Neural progenitor cell (in vitro differentiated cells): ENCODE results near the gene TBCEL. TPM values are rescaled to one million over a fixed set of nuclear protein-coding genes. Genes with fewer than 3 reads are reported as not detected.

Experiments used
- DNase-seq: peaks from one replicate; pipeline ENCODE4 v3.0.0-alpha.2; 2016; ENCODE audit warnings: low spot score
- H2AFZ ChIP-seq: fragments of 200-600 bp; sonication (generic); replicated peaks from 2 replicates; pipeline ENCODE4 v1.6.1; 2016; ENCODE audit warnings: antibody characterized with exemption
- H3F3A ChIP-seq: fragments of 200-600 bp; sonication (generic); 2 replicates; pipeline ENCODE4 v1.6.1; 2016; ENCODE audit warnings: antibody characterized with exemption, low read depth
- H3K27ac ChIP-seq: fragments of 200-600 bp; sonication (generic); 2 replicates; pipeline ENCODE4 v1.5.1; 2016; ENCODE audit warnings: mild to moderate bottlenecking
- H3K27me3 ChIP-seq: fragments of 200-600 bp; sonication (generic); 2 replicates; pipeline ENCODE4 v1.6.1; 2016; ENCODE audit warnings: mild to moderate bottlenecking, moderate library complexity
- H3K36me3 ChIP-seq: fragments of 200-600 bp; sonication (generic); 2 replicates; pipeline ENCODE4 v1.5.1; 2016
- H3K4me1 ChIP-seq: fragments of 200-600 bp; sonication (generic); 2 replicates; pipeline ENCODE4 v1.6.1; 2016; ENCODE audit warnings: mixed run types
- H3K4me2 ChIP-seq: fragments of 200-600 bp; sonication (generic); 2 replicates; pipeline ENCODE4 v1.6.1; 2016
- H3K4me3 ChIP-seq: fragments of 200-600 bp; sonication (generic); 2 replicates; pipeline ENCODE4 v1.5.1; 2016
- H3K79me2 ChIP-seq: fragments of 200-600 bp; sonication (generic); 2 replicates; pipeline ENCODE4 v1.6.1; 2016; ENCODE audit warnings: low read depth
- H3K9ac ChIP-seq: fragments of 200-600 bp; sonication (generic); 2 replicates; pipeline ENCODE4 v1.6.1; 2016
- H3K9me3 ChIP-seq: fragments of 200-600 bp; sonication (generic); 2 replicates; pipeline ENCODE4 v1.5.1; 2016; ENCODE audit warnings: low read depth
- H4K20me1 ChIP-seq: fragments of 200-600 bp; sonication (generic); 2 replicates; pipeline ENCODE4 v1.6.1; 2016; ENCODE audit warnings: low read depth
- H3K27ac Mint-ChIP-seq: 3 replicates; pipeline ENCODE4 v1.8.0; 2021; ENCODE audit warnings: mixed read lengths
- H3K27me3 Mint-ChIP-seq: 2 replicates; pipeline ENCODE4 v1.8.0; 2022; ENCODE audit warnings: low read depth, mild to moderate bottlenecking, inconsistent platforms, moderate library complexity, mixed read lengths; ENCODE audit not compliant: insufficient read depth
- H3K36me3 Mint-ChIP-seq: 3 replicates; pipeline ENCODE4 v1.8.0; 2021; ENCODE audit warnings: mixed read lengths
- H3K4me1 Mint-ChIP-seq: 3 replicates; pipeline ENCODE4 v1.8.0; 2021; ENCODE audit warnings: mixed read lengths
- H3K4me3 Mint-ChIP-seq: 3 replicates; pipeline ENCODE4 v1.8.0; 2021; ENCODE audit warnings: mild to moderate bottlenecking, moderate library complexity, mixed read lengths
- H3K9me3 Mint-ChIP-seq: 3 replicates; pipeline ENCODE4 v1.8.0; 2020; ENCODE audit warnings: mixed read lengths
- CTCF ChIP-seq: fragments of 200-600 bp; sonication (generic); IDR thresholded peaks from 2 replicates; pipeline ENCODE4 v1.5.1; 2017; ENCODE audit warnings: antibody characterized with exemption, mild to moderate bottlenecking
- EZH2 ChIP-seq: fragments of 200-600 bp; sonication (generic); IDR thresholded peaks from 2 replicates; pipeline ENCODE4 v1.6.1; 2017; ENCODE audit warnings: antibody characterized with exemption, mild to moderate bottlenecking, moderate library complexity
- EZH2phosphoT487 ChIP-seq: fragments of 200-600 bp; sonication (generic); IDR thresholded peaks from 2 replicates; pipeline ENCODE4 v1.6.1; 2017; ENCODE audit warnings: antibody characterized with exemption
- total RNA-seq: library from RNA; depleted of rRNA; stranded (reverse); fragments of >200 nt; gene quantifications from 2 replicates; pipeline ENCODE4 v1.2.3, GENCODE V29; 2015; ENCODE audit warnings: low replicate concordance

TBCEL gene
- total RNA-seq, 1 donor from 2014 or later = 22.3 TPM

- DNase-seq = no peak
- Histone ChIP-seq H3K9ac (no peak overlapping the region), H3K27me3 (no peaks in the 10 kb centered on the region), H3K4me1 (no peaks in the 10 kb centered on the region), H3K4me3 (no peak overlapping the region), H4K20me1 (no peaks in the 10 kb centered on the region), H3K4me2 (no peak overlapping the region), H2AFZ (no peak overlapping the region), H3F3A (no peaks in the 10 kb centered on the region), H3K9me3 (no peaks in the 10 kb centered on the region), H3K36me3 (peaks cover 40% of the 10 kb centered on the region), H3K27ac (no peak overlapping the region), H3K79me2 (no peaks in the 10 kb centered on the region)
- Mint-ChIP-seq H3K36me3 (peaks cover 11% of the 10 kb centered on the region), H3K4me1 (no peaks in the 10 kb centered on the region), H3K4me3 (no peak overlapping the region), H3K27me3 (no peaks in the 10 kb centered on the region), H3K27ac (no peak overlapping the region), H3K9me3 (no peaks in the 10 kb centered on the region)
- no peak for TF ChIP-seq EZH2phosphoT487
- no peak for TF ChIP-seq CTCF
- TF ChIP-seq EZH2 = no peak
These were observed 34.0 kb downstream of the TBCEL start for GRCh38 chr11:121057922-121058321.

- Mint-ChIP-seq H3K36me3 (peaks cover 12% of the 10 kb centered on the region), H3K4me3 (no peak overlapping the region), H3K9me3 (no peaks in the 10 kb centered on the region), H3K27ac (no peak overlapping the region), H3K4me1 (no peaks in the 10 kb centered on the region), H3K27me3 (no peaks in the 10 kb centered on the region)
- H3K9ac ChIP-seq = no peak overlapping the region
- no peaks in the 10 kb centered on the region for H3K27me3 ChIP-seq
- no peak overlapping the region for H2AFZ ChIP-seq
- no peaks in the 10 kb centered on the region for H4K20me1 ChIP-seq
- H3K27ac ChIP-seq = no peak overlapping the region
- no peaks in the 10 kb centered on the region for H3K79me2 ChIP-seq
- TF ChIP-seq CTCF (no peak), EZH2 (no peak), EZH2phosphoT487 (no peak)
- H3K4me3 ChIP-seq = no peak overlapping the region
- no peaks in the 10 kb centered on the region for H3F3A ChIP-seq
- peaks cover 29% of the 10 kb centered on the region for H3K36me3 ChIP-seq
- no peaks in the 10 kb centered on the region for H3K4me1 ChIP-seq
- H3K4me2 ChIP-seq = no peak overlapping the region
- no peaks in the 10 kb centered on the region for H3K9me3 ChIP-seq
- no peak for DNase-seq
These were observed 35.0 kb downstream of the TBCEL start for GRCh38 chr11:121058941-121059340.

- no peak overlapping the region for H2AFZ ChIP-seq
- no peaks in the 10 kb centered on the region for H4K20me1 ChIP-seq
- TF ChIP-seq EZH2 (no peak), EZH2phosphoT487 (no peak), CTCF (no peak)
- H3K27me3 ChIP-seq = no peaks in the 10 kb centered on the region
- no peak overlapping the region for H3K27ac ChIP-seq
- Mint-ChIP-seq H3K4me1 (no peaks in the 10 kb centered on the region), H3K4me3 (no peak overlapping the region), H3K36me3 (peaks cover 12% of the 10 kb centered on the region), H3K27me3 (no peaks in the 10 kb centered on the region), H3K27ac (no peak overlapping the region), H3K9me3 (no peaks in the 10 kb centered on the region)
- no peak overlapping the region for H3K4me2 ChIP-seq
- no peak overlapping the region for H3K4me3 ChIP-seq
- H3K36me3 ChIP-seq = peaks cover 28% of the 10 kb centered on the region
- no peaks in the 10 kb centered on the region for H3F3A ChIP-seq
- H3K9me3 ChIP-seq = no peaks in the 10 kb centered on the region
- H3K9ac ChIP-seq = no peak overlapping the region
- H3K4me1 ChIP-seq = no peaks in the 10 kb centered on the region
- H3K79me2 ChIP-seq = no peaks in the 10 kb centered on the region
- DNase-seq = no peak
These were observed 35.7 kb downstream of the TBCEL start for GRCh38 chr11:121059605-121060004.
